HEK293 (cell line): ENCODE measurements around the gene CNTNAP1.

Experiments used
- EGR2 ChIP-seq: fragments of 450-650 bp; formaldehyde crosslinking; IDR thresholded peaks from 2 replicates; pipeline ENCODE4 v1.5.1; 2016; ENCODE audit warnings: low read depth, missing biosample characterization, missing genetic modification characterization
- GLIS1 ChIP-seq: fragments of 450-650 bp; formaldehyde crosslinking; IDR thresholded peaks from 2 replicates; pipeline ENCODE4 v1.5.1; 2016; ENCODE audit warnings: missing biosample characterization, missing genetic modification characterization
- HOXA7 ChIP-seq: sonication (generic); formaldehyde crosslinking; IDR thresholded peaks from 2 replicates; pipeline ENCODE4 v1.8.1; 2022; ENCODE audit warnings: missing genetic modification reagents, borderline replicate concordance
- REPIN1 ChIP-seq: fragments of 450-650 bp; formaldehyde crosslinking; IDR thresholded peaks from 2 replicates; pipeline ENCODE4 v1.5.1; 2017; ENCODE audit warnings: missing biosample characterization, missing genetic modification characterization, low read depth
- SALL2 ChIP-seq: fragments of 450-650 bp; formaldehyde crosslinking; IDR thresholded peaks from 2 replicates; pipeline ENCODE4 v1.5.0; 2017; ENCODE audit warnings: missing biosample characterization, mild to moderate bottlenecking, missing genetic modification characterization, borderline replicate concordance
- YY1 ChIP-seq: fragments of 450-650 bp; formaldehyde crosslinking; IDR thresholded peaks from 2 replicates; pipeline ENCODE4 v1.5.1; 2018; ENCODE audit warnings: missing biosample characterization, missing genetic modification characterization
- ZNF114 ChIP-seq: fragments of 450-650 bp; formaldehyde crosslinking; IDR thresholded peaks from 2 replicates; pipeline ENCODE4 v1.5.0; 2017; ENCODE audit warnings: missing biosample characterization, missing genetic modification characterization
- ZNF140 ChIP-seq: fragments of 450-650 bp; formaldehyde crosslinking; IDR thresholded peaks from 2 replicates; pipeline ENCODE4 v1.5.1; 2016; ENCODE audit warnings: missing biosample characterization, missing genetic modification characterization
- ZNF157 ChIP-seq: fragments of 450-650 bp; formaldehyde crosslinking; IDR thresholded peaks from 2 replicates; pipeline ENCODE4 v1.5.1; 2016; ENCODE audit warnings: missing biosample characterization, missing genetic modification characterization
- ZNF184 ChIP-seq: fragments of 450-650 bp; IDR thresholded peaks from 2 replicates; pipeline ENCODE4 v1.5.1; 2018; ENCODE audit warnings: missing biosample characterization, mild to moderate bottlenecking, missing genetic modification characterization
- ZNF2 ChIP-seq: fragments of 450-650 bp; formaldehyde crosslinking; IDR thresholded peaks from 2 replicates; pipeline ENCODE4 v1.5.1; 2016; ENCODE audit warnings: missing biosample characterization, missing genetic modification characterization
- ZNF404 ChIP-seq: fragments of 450-650 bp; formaldehyde crosslinking; IDR thresholded peaks from 2 replicates; pipeline ENCODE4 v1.5.1; 2017; ENCODE audit warnings: missing biosample characterization, missing genetic modification characterization
- ZNF558 ChIP-seq: fragments of 450-650 bp; formaldehyde crosslinking; IDR thresholded peaks from 2 replicates; pipeline ENCODE4 v1.5.1; 2016; ENCODE audit warnings: missing biosample characterization, missing genetic modification characterization
- ZNF626 ChIP-seq: fragments of 450-650 bp; sonication (Bioruptor Pico); formaldehyde crosslinking; IDR thresholded peaks from 2 replicates; pipeline ENCODE4 v1.5.1; 2018; ENCODE audit warnings: missing biosample characterization, missing genetic modification characterization, inconsistent platforms
- ZNF658 ChIP-seq: fragments of 450-650 bp; formaldehyde crosslinking; IDR thresholded peaks from 2 replicates; pipeline ENCODE4; 2016; ENCODE audit warnings: missing biosample characterization, missing genetic modification characterization
- ZNF830 ChIP-seq: fragments of 450-650 bp; IDR thresholded peaks from 2 replicates; pipeline ENCODE4 v1.5.0; 2018; ENCODE audit warnings: missing biosample characterization, missing genetic modification characterization, low read depth, mild to moderate bottlenecking, moderate library complexity
- ZNF837 ChIP-seq: fragments of 450-650 bp; formaldehyde crosslinking; IDR thresholded peaks from 2 replicates; pipeline ENCODE4 v1.5.1; 2016; ENCODE audit warnings: missing biosample characterization, missing genetic modification characterization
- TF ChIP-seq, protein P1 (sequence below): fragments of 450-650 bp; formaldehyde crosslinking; conservative IDR thresholded peaks from 2 replicates; pipeline ENCODE4 v1.5.1; 2016; ENCODE audit warnings: low read depth, missing biosample characterization, missing genetic modification characterization
- TF ChIP-seq, protein P2 (sequence below): fragments of 450-650 bp; formaldehyde crosslinking; conservative IDR thresholded peaks from 2 replicates; pipeline ENCODE4 v1.5.1; 2016; ENCODE audit warnings: low read depth, missing biosample characterization, missing genetic modification characterization
- TF ChIP-seq, protein P3 (sequence below): fragments of 450-650 bp; formaldehyde crosslinking; IDR thresholded peaks from 2 replicates; pipeline ENCODE4 v1.5.1; 2016; ENCODE audit warnings: missing biosample characterization, missing genetic modification characterization, borderline replicate concordance
- TF ChIP-seq, protein P4 (sequence below): fragments of 450-650 bp; formaldehyde crosslinking; IDR thresholded peaks from 2 replicates; pipeline ENCODE4 v1.5.1; 2016; ENCODE audit warnings: missing biosample characterization, missing genetic modification characterization
- TF ChIP-seq, protein P5 (sequence below): sonication (generic); formaldehyde crosslinking; IDR thresholded peaks from 2 replicates; pipeline ENCODE4 v1.8.1; 2022; ENCODE audit warnings: mild to moderate bottlenecking, moderate library complexity, missing genetic modification reagents

CNTNAP1 gene

DNA sequence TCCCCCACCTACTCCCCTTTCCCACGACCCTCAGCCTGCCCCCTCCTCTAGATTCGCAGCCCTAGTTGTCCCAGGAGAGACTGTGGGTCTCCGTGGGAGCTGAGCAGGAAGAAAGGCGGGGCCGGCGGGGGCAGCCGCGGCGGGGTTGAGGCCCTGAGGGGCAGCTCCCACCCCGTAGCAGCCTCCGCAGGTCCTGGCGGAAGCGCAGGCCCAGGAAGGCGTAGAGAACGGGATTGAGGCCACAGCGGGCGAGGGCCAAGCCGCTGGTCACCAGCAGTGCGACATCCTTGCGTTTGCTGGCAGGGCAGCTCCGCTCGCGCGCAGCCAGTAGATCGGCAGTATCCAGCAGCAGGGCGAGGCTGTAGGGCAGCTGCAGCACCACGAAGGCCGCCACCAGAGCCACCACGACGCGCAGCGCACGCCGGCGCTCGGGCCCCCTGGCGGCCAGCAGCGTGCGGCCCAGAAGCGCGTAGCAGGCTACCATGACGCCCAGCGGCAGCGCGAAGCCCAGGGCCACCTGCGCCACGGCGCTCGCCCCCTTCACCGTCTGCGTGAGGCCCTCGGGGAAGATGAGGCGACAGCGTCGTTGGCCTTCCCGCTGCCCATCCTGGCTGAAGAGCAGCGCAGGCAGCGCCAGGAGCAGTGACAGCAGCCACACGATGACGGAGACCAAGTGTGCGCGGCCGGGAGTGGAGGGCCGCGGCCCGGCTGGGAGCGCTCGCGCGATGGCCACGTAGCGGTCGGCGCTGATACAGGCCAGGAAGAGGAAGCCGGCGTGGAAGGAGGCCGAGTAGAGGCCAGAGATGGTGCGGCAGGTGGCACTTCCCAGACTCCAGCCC lies 2.6 kb upstream of the CNTNAP1 start (continued):
- TF ChIP-seq ZNF140 (tag by site-specific recombination) (no peak), ZNF2 (peak; percentile 90), ZNF184 (tag by site-specific recombination) (no peak), HOXA7 (CRISPR knock-in tag) (no peak), ZNF626 (no peak), ZNF558 (tag by site-specific recombination) (no peak), EGR2 (tag by site-specific recombination) (peak; percentile 80), ZNF114 (tag by site-specific recombination) (no peak), REPIN1 (tag by site-specific recombination) (no peak), ZNF658 (tag by site-specific recombination) (no peak), SALL2 (no peak), ZNF837 (tag by site-specific recombination) (no peak), ZNF157 (tag by site-specific recombination) (no peak), ZNF404 (tag by site-specific recombination) (no peak), ZNF830 (no peak), GLIS1 (tag by site-specific recombination) (peak; percentile 21; the same call in 1 of the 2 replicates), YY1 (peak; percentile 69)
- TF ChIP-seq, protein P1, sequence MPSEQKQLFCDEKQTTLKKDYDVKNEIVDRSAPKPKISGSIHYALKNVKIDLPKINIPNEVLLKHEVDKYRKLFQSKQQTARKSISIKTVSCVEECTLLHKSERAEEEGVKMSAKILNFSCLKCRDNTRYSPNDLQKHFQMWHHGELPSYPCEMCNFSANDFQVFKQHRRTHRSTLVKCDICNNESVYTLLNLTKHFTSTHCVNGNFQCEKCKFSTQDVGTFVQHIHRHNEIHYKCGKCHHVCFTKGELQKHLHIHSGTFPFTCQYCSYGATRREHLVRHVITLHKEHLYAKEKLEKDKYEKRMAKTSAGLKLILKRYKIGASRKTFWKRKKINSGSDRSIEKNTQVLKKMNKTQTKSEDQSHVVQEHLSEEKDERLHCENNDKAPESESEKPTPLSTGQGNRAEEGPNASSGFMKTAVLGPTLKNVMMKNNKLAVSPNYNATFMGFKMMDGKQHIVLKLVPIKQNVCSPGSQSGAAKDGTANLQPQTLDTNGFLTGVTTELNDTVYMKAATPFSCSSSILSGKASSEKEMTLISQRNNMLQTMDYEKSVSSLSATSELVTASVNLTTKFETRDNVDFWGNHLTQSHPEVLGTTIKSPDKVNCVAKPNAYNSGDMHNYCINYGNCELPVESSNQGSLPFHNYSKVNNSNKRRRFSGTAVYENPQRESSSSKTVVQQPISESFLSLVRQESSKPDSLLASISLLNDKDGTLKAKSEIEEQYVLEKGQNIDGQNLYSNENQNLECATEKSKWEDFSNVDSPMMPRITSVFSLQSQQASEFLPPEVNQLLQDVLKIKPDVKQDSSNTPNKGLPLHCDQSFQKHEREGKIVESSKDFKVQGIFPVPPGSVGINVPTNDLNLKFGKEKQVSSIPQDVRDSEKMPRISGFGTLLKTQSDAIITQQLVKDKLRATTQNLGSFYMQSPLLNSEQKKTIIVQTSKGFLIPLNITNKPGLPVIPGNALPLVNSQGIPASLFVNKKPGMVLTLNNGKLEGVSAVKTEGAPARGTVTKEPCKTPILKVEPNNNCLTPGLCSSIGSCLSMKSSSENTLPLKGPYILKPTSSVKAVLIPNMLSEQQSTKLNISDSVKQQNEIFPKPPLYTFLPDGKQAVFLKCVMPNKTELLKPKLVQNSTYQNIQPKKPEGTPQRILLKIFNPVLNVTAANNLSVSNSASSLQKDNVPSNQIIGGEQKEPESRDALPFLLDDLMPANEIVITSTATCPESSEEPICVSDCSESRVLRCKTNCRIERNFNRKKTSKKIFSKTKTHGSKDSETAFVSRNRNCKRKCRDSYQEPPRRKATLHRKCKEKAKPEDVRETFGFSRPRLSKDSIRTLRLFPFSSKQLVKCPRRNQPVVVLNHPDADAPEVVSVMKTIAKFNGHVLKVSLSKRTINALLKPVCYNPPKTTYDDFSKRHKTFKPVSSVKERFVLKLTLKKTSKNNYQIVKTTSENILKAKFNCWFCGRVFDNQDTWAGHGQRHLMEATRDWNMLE, result no peak
- TF ChIP-seq, protein P2, sequence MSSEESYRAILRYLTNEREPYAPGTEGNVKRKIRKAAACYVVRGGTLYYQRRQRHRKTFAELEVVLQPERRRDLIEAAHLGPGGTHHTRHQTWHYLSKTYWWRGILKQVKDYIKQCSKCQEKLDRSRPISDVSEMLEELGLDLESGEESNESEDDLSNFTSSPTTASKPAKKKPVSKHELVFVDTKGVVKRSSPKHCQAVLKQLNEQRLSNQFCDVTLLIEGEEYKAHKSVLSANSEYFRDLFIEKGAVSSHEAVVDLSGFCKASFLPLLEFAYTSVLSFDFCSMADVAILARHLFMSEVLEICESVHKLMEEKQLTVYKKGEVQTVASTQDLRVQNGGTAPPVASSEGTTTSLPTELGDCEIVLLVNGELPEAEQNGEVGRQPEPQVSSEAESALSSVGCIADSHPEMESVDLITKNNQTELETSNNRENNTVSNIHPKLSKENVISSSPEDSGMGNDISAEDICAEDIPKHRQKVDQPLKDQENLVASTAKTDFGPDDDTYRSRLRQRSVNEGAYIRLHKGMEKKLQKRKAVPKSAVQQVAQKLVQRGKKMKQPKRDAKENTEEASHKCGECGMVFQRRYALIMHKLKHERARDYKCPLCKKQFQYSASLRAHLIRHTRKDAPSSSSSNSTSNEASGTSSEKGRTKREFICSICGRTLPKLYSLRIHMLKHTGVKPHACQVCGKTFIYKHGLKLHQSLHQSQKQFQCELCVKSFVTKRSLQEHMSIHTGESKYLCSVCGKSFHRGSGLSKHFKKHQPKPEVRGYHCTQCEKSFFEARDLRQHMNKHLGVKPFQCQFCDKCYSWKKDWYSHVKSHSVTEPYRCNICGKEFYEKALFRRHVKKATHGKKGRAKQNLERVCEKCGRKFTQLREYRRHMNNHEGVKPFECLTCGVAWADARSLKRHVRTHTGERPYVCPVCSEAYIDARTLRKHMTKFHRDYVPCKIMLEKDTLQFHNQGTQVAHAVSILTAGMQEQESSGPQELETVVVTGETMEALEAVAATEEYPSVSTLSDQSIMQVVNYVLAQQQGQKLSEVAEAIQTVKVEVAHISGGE (tag by site-specific recombination), result no peak
- TF ChIP-seq, protein P3, sequence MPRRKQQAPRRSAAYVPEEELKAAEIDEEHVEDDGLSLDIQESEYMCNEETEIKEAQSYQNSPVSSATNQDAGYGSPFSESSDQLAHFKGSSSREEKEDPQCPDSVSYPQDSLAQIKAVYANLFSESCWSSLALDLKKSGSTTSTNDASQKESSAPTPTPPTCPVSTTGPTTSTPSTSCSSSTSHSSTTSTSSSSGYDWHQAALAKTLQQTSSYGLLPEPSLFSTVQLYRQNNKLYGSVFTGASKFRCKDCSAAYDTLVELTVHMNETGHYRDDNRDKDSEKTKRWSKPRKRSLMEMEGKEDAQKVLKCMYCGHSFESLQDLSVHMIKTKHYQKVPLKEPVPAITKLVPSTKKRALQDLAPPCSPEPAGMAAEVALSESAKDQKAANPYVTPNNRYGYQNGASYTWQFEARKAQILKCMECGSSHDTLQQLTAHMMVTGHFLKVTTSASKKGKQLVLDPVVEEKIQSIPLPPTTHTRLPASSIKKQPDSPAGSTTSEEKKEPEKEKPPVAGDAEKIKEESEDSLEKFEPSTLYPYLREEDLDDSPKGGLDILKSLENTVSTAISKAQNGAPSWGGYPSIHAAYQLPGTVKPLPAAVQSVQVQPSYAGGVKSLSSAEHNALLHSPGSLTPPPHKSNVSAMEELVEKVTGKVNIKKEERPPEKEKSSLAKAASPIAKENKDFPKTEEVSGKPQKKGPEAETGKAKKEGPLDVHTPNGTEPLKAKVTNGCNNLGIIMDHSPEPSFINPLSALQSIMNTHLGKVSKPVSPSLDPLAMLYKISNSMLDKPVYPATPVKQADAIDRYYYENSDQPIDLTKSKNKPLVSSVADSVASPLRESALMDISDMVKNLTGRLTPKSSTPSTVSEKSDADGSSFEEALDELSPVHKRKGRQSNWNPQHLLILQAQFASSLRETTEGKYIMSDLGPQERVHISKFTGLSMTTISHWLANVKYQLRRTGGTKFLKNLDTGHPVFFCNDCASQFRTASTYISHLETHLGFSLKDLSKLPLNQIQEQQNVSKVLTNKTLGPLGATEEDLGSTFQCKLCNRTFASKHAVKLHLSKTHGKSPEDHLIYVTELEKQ (tag by site-specific recombination), result no peak
- TF ChIP-seq, protein P4, sequence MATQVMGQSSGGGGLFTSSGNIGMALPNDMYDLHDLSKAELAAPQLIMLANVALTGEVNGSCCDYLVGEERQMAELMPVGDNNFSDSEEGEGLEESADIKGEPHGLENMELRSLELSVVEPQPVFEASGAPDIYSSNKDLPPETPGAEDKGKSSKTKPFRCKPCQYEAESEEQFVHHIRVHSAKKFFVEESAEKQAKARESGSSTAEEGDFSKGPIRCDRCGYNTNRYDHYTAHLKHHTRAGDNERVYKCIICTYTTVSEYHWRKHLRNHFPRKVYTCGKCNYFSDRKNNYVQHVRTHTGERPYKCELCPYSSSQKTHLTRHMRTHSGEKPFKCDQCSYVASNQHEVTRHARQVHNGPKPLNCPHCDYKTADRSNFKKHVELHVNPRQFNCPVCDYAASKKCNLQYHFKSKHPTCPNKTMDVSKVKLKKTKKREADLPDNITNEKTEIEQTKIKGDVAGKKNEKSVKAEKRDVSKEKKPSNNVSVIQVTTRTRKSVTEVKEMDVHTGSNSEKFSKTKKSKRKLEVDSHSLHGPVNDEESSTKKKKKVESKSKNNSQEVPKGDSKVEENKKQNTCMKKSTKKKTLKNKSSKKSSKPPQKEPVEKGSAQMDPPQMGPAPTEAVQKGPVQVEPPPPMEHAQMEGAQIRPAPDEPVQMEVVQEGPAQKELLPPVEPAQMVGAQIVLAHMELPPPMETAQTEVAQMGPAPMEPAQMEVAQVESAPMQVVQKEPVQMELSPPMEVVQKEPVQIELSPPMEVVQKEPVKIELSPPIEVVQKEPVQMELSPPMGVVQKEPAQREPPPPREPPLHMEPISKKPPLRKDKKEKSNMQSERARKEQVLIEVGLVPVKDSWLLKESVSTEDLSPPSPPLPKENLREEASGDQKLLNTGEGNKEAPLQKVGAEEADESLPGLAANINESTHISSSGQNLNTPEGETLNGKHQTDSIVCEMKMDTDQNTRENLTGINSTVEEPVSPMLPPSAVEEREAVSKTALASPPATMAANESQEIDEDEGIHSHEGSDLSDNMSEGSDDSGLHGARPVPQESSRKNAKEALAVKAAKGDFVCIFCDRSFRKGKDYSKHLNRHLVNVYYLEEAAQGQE (tag by site-specific recombination), result 0 out of 2 replicates have a peak, but pooled peaks have one; percentile 13
- TF ChIP-seq, protein P5, sequence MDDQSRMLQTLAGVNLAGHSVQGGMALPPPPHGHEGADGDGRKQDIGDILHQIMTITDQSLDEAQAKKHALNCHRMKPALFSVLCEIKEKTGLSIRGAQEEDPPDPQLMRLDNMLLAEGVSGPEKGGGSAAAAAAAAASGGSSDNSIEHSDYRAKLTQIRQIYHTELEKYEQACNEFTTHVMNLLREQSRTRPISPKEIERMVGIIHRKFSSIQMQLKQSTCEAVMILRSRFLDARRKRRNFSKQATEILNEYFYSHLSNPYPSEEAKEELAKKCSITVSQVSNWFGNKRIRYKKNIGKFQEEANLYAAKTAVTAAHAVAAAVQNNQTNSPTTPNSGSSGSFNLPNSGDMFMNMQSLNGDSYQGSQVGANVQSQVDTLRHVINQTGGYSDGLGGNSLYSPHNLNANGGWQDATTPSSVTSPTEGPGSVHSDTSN (CRISPR knock-in tag), result peak; percentile 93; the same call in 1 of the 2 replicates
